GM12801 (cell line): ENCODE data around the gene COPRS.

Experiments used
- CTCF ChIP-seq: IDR thresholded peaks from one replicate; pipeline ENCODE4 v1.5.1; 2011; ENCODE audit warnings: control low read depth; ENCODE audit not compliant: insufficient read length; ENCODE audit errors: extremely low read depth

COPRS gene

GRCh38 chr17:31858642-31859486 is at the start of gene COPRS:
Gene COPRS (minus strand): TSS chr17:31859244. CDS start chr17:31859199, 45 bp downstream.
- TF ChIP-seq CTCF: no peak

GRCh38 chr17:31908386-31908785 is 49.3 kb upstream of the COPRS start:
- TF ChIP-seq CTCF: no peak

GRCh38 chr17:31907342-31907962 is 48.4 kb upstream of the COPRS start:
- no peak for TF ChIP-seq CTCF

- TF ChIP-seq CTCF: no peak
These were observed 44.4 kb upstream of the COPRS start for GRCh38 chr17:31903401-31903800.

- TF ChIP-seq CTCF: no peak
These were observed 43.6 kb upstream of the COPRS start for GRCh38 chr17:31902693-31903092.

- no peak for TF ChIP-seq CTCF
These were observed 41.8 kb upstream of the COPRS start for GRCh38 chr17:31900877-31901276.

- TF ChIP-seq CTCF: no peak
These were observed 29.1 kb upstream of the COPRS start for GRCh38 chr17:31888124-31888523.
